HG03460 (cell line): Measurements from ENCODE around the gene ACOXL.
A peak's percentile ranks its signal among the peaks of the same experiment; 100 is the strongest.

Source experiments
- ATAC-seq: cut with Tn5 transposase; IDR thresholded peaks from one replicate; pipeline ENCODE4 v1.9.1; 2021; ENCODE audit not compliant: unreplicated experiment

ACOXL gene

GRCh38 chr2:111154758-111155157 is 422.4 kb downstream of the ACOXL start:
- no peak for ATAC-seq

DNA sequence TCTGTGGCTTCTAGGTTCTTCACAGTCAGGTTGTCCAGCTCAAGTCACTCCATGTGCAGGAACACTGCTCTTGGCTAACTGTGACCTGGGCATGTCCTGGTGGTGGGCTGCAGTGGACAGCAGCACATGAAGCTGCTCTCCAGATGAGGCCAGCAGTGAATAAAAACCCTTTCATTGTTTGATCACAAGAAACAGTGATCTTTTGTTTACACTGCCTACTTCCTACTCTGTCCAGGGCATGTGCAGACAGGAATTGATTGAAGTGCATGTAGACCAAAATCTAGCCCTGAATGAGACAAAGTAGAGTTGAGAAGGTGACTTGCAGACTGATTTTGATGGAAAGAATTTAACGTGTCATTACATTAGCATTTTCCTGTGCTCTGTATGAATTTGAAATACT is 423.2 kb downstream of the ACOXL start:
- ATAC-seq: no peak

GRCh38 chr2:111156529-111156928 is 424.2 kb downstream of the ACOXL start:
- no peak for ATAC-seq

DNA sequence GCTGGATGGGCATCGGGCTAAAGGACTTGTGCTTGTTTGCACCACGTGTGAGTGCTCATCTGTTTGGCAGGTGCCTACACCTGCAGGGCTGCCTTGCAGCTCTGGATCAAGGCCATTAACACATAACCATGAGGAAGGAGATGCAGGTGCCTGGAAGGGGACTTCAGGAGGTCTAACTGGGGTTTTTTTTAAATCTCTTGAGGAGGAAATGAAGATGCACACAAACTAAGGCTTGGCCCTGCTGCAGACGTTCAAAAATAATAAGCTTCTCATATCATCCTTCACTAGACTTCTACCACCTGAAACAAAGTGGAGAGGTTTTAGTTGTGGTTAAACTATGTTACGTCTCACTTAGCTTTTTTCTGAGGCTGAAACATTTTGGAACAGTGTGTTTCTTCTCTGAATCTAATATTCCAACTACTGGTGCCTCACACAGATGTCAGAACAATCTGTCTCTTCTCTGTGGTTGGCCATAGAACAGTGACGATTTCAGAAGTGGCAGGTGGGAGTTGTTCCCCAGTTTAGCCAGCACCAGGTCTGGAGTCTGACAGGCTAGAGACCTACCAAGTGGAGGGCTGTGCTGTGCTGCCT is 424.8 kb downstream of the ACOXL start:
- peak; percentile 50 for ATAC-seq

DNA sequence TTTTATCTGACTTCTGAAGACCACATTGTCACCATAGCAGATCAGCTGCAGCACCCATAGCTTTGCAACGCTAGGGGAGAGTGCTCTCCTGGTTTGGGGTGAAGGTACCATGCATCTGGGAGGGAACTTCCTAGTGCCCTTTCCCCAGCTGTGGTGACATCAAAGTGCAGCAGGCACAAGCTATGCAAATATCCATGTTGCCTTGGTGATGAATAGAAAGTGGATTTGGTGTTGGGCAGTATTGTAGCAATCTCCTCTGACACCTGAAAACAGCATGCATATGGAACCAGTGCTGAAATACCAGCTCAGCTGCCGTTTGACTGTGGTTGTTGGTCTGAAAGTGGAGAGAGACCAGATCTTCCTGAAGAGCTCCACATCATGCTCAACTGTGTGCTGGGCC is 425.4 kb downstream of the ACOXL start:
- peak; percentile 40 for ATAC-seq

DNA sequence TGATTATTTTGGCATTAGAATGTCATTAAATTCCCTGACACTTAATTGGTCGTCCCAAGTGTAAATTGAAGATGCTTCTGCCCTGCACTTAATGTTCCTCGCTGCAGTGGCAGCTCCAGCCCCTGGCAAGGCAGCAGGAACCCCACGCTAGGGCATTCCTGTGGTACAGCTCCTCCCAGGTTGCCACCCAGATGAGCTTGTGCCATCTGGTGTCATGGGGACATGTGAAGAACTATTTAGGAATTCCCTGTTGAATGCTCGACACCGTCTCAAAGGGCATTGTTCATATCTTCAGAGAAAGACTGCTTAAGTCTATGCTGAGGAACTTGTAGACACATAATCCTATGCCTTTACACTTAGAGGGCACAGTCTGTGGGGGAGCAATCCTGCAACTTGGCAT is 427.3 kb downstream of the ACOXL start:
- no peak for ATAC-seq

GRCh38 chr2:111160758-111161157 is 428.4 kb downstream of the ACOXL start:
- ATAC-seq: no peak

- ATAC-seq: no peak
Observed at GRCh38 chr2:111161971-111162370, 429.6 kb downstream of the ACOXL start.

DNA sequence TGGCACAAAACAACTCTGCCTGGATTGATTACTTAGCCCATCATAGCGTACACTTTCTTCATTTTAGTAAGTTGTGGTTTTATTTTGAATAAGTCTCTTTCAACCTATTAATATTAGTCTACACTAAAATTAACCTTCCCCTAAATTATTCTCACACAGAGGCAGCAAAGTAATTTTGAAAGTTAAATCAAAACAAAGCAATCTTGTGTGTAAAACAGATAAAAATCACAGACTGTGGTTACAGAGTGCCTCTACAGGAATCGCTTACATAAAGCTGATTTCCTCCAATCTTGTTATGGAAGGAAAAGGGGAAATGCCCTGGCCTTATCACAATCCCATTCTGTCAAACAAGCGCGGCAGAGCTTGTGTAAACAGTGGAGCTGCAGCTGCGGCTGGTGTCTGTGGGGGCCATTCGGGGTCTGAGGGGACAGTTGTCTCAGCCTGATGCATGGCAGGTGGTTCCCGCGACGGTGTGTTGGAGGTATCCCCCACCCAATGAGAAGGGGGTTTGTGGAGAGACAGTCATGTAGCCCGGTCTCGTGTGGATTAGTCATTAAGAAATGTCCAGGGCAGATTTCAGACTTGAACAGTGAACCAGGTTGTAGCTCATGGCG is 430.5 kb downstream of the ACOXL start:
- ATAC-seq: no peak

DNA sequence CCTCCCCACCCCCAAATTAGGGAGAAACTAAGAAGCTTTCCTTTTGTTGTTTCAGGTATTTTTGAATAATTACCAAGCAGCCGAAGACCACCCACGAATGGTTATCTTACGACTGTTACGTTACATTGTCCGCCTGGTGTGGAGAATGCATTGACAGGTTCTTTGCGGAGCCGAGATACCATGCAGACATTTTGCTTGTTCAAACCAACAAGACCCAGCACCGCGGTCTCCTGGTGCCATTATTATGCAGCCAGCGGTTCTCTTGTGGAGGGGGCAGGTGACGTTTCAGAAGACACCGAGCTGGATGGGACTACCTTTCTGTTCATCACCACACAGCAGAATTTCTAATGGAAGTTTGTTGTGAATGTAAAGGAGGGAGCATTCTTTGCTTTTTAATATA is 431.7 kb downstream of the ACOXL start:
- ATAC-seq: no peak

- no peak for ATAC-seq
Observed at GRCh38 chr2:111165084-111165483, 432.7 kb downstream of the ACOXL start.

GRCh38 chr2:111166115-111166514 is 433.7 kb downstream of the ACOXL start:
- ATAC-seq: no peak

- no peak for ATAC-seq
Observed at GRCh38 chr2:111167076-111167862, 434.9 kb downstream of the ACOXL start.

DNA sequence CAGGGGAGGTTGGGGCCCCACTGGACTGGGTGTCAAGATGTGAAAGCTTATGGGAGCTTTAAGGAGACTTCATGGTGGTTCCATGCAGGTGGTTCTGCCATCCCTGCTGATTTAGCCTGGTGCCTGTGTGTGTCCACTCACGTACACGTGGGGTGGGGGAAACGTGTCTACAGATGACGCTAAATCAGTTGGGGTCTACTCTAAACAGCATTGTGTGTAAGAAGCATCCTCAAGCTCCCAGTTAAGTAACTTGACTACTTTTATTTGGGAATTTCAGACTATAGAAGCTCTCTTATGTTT is 435.4 kb downstream of the ACOXL start:
- no peak for ATAC-seq
